H9 (cell line): ENCODE data around the gene CACNB4. TPM values are rescaled to one million over a fixed set of nuclear protein-coding genes. Genes with fewer than 3 reads are reported as not detected.

Source experiments
- DNase-seq: peaks from one replicate; pipeline ENCODE4 v3.0.0-alpha.2; 2017
- H2AFZ ChIP-seq: one replicate; pipeline ENCODE4 v1.6.1; 2013; ENCODE audit warnings: mild to moderate bottlenecking, low read length, control low read depth, moderate library complexity
- H2AK5ac ChIP-seq: 2 replicates; pipeline ENCODE4 v1.6.1; 2013; ENCODE audit warnings: low read length, control low read depth, mixed read lengths; ENCODE audit not compliant: insufficient read length
- H2BK120ac ChIP-seq: one replicate; pipeline ENCODE4 v1.6.1; 2013; ENCODE audit warnings: low read depth, mild to moderate bottlenecking, low read length, control low read depth, inconsistent platforms; ENCODE audit not compliant: poor library complexity, severe bottlenecking
- H2BK12ac ChIP-seq: 2 replicates; pipeline ENCODE4 v1.6.1; 2013; ENCODE audit warnings: low read length, control low read depth, mixed read lengths, low read depth; ENCODE audit not compliant: insufficient read length
- H2BK15ac ChIP-seq: 2 replicates; pipeline ENCODE4 v1.6.1; 2013; ENCODE audit warnings: low read depth, low read length, control low read depth
- H2BK20ac ChIP-seq: one replicate; pipeline ENCODE4 v1.6.1; 2013; ENCODE audit warnings: low read depth, mild to moderate bottlenecking, low read length, control low read depth, inconsistent platforms; ENCODE audit not compliant: poor library complexity, severe bottlenecking
- H2BK5ac ChIP-seq: 2 replicates; pipeline ENCODE4 v1.6.1; 2013; ENCODE audit warnings: low read length, control low read depth, mixed read lengths; ENCODE audit not compliant: insufficient read length
- H3K14ac ChIP-seq: 2 replicates; pipeline ENCODE4 v1.6.1; 2013; ENCODE audit warnings: low read length, control low read depth; ENCODE audit not compliant: insufficient read depth
- H3K18ac ChIP-seq: 2 replicates; pipeline ENCODE4 v1.6.1; 2013; ENCODE audit warnings: low read depth, mild to moderate bottlenecking, mixed read lengths, low read length, control low read depth; ENCODE audit not compliant: insufficient read length
- H3K23ac ChIP-seq: 2 replicates; pipeline ENCODE4 v1.6.1; 2013; ENCODE audit warnings: low read length, control low read depth, mixed read lengths, low read depth; ENCODE audit not compliant: insufficient read length
- H3K23me2 ChIP-seq: 2 replicates; pipeline ENCODE4 v1.6.1; 2013; ENCODE audit warnings: low read depth, mild to moderate bottlenecking, mixed read lengths, low read length, control low read depth; ENCODE audit not compliant: insufficient read length, poor library complexity, severe bottlenecking
- H3K27ac ChIP-seq: 2 replicates; pipeline ENCODE4 v1.5.1; 2013; ENCODE audit warnings: low read length, control low read depth, mixed read lengths, low read depth; ENCODE audit not compliant: insufficient read length
- H3K27me3 ChIP-seq: 2 replicates; pipeline ENCODE4 v1.6.1; 2013; ENCODE audit warnings: low read length, control low read depth, inconsistent platforms; ENCODE audit not compliant: insufficient read depth
- H3K4ac ChIP-seq: 2 replicates; pipeline ENCODE4 v1.6.1; 2013; ENCODE audit warnings: low read depth, mild to moderate bottlenecking, control low read depth, inconsistent platforms, low read length, moderate library complexity
- H3K4me1 ChIP-seq: 2 replicates; pipeline ENCODE4 v1.6.1; 2013; ENCODE audit warnings: low read length, control low read depth, inconsistent platforms; ENCODE audit not compliant: insufficient read depth
- H3K4me2 ChIP-seq: 2 replicates; pipeline ENCODE4 v1.6.1; 2013; ENCODE audit warnings: low read length, control low read depth, mixed read lengths; ENCODE audit not compliant: insufficient read length, insufficient read depth
- H3K56ac ChIP-seq: 2 replicates; pipeline ENCODE4 v1.6.1; 2013; ENCODE audit warnings: low read depth, mild to moderate bottlenecking, mixed read lengths, low read length, control low read depth; ENCODE audit not compliant: insufficient read length
- H3K79me1 ChIP-seq: 2 replicates; pipeline ENCODE4 v1.6.1; 2013; ENCODE audit warnings: low read depth, mild to moderate bottlenecking, moderate library complexity, low read length, control low read depth, inconsistent platforms; ENCODE audit not compliant: insufficient read depth, poor library complexity, severe bottlenecking
- H3K79me2 ChIP-seq: 2 replicates; pipeline ENCODE4 v1.6.1; 2013; ENCODE audit warnings: low read length, control low read depth, inconsistent platforms; ENCODE audit not compliant: insufficient read depth
- H3K9ac ChIP-seq: 2 replicates; pipeline ENCODE4 v1.6.1; 2013; ENCODE audit warnings: low read length, control low read depth, mixed read lengths; ENCODE audit not compliant: insufficient read length; ENCODE audit errors: extremely low read depth
- H3K9me3 ChIP-seq: one replicate; pipeline ENCODE4 v1.6.1; 2013; ENCODE audit warnings: low read depth, low read length, inconsistent platforms; ENCODE audit not compliant: control insufficient read depth
- H3T11ph ChIP-seq: one replicate; pipeline ENCODE4 v1.6.1; 2013; ENCODE audit warnings: mild to moderate bottlenecking, low read length, control low read depth, inconsistent platforms
- H4K20me1 ChIP-seq: one replicate; pipeline ENCODE4 v1.6.1; 2013; ENCODE audit not compliant: control insufficient read depth, insufficient read length, insufficient read depth
- H4K5ac ChIP-seq: 2 replicates; pipeline ENCODE4 v1.6.1; 2013; ENCODE audit warnings: low read depth, mild to moderate bottlenecking, mixed read lengths, low read length, control low read depth; ENCODE audit not compliant: insufficient read length
- H4K8ac ChIP-seq: replicated peaks from 2 replicates; pipeline ENCODE4 v1.6.1; 2013; ENCODE audit warnings: low read length, control low read depth, mixed read lengths, low read depth; ENCODE audit not compliant: insufficient read length
- H4K91ac ChIP-seq: 2 replicates; pipeline ENCODE4 v1.6.1; 2013; ENCODE audit warnings: low read depth, mild to moderate bottlenecking, moderate library complexity, mixed read lengths, low read length, control low read depth; ENCODE audit not compliant: insufficient read length
- H3K27ac Mint-ChIP-seq, 3 experiments: 2 replicates in 2 of 3; 3 replicates in 1 of 3; pipeline ENCODE4 v1.8.0; 2020 to 2021; ENCODE audit warnings: mixed read lengths in 3 of 3, mild to moderate bottlenecking in 1 of 3, moderate library complexity in 1 of 3
- H3K27me3 Mint-ChIP-seq: 2 replicates; pipeline ENCODE4 v1.8.0; 2021; ENCODE audit warnings: low read depth, mild to moderate bottlenecking, moderate library complexity, mixed read lengths
- H3K36me3 Mint-ChIP-seq, 3 experiments: 2 replicates in 2 of 3; 3 replicates in 1 of 3; pipeline ENCODE4 v1.8.0; 2020 to 2021; ENCODE audit warnings: low read depth in 3 of 3, mixed read lengths in 3 of 3; ENCODE audit not compliant: insufficient read depth in 1 of 3
- H3K4me1 Mint-ChIP-seq, 2 experiments: 2 replicates each; pipeline ENCODE4 v1.8.0; 2020; ENCODE audit warnings: mixed read lengths in 2 of 2
- H3K4me3 Mint-ChIP-seq, 2 experiments: 2 replicates in 1 of 2; 3 replicates in 1 of 2; pipeline ENCODE4 v1.8.0; 2020 to 2021; ENCODE audit warnings: mild to moderate bottlenecking in 2 of 2, mixed read lengths in 2 of 2, moderate library complexity in 1 of 2
- H3K9me3 Mint-ChIP-seq, 2 experiments: 2 replicates in 1 of 2; 3 replicates in 1 of 2; pipeline ENCODE4 v1.8.0; 2020; ENCODE audit warnings: mild to moderate bottlenecking in 2 of 2, mixed read lengths in 2 of 2, moderate library complexity in 1 of 2
- WGBS: extraction: QIAGEN DNeasy Blood & Tissue Kit; methylation state at CpG from one replicate; pipeline ENCODE4 v1.1.7; 2013; ENCODE audit warnings: missing lambda C conversion rate, low lambda C conversion rate, mixed read lengths; ENCODE audit not compliant: insufficient read length; ENCODE audit errors: extremely low coverage; 5-methylcytosine and 5-hydroxymethylcytosine counted together
- total RNA-seq: library from RNA; stranded (reverse); gene quantifications from 2 replicates; pipeline ENCODE4 v1.2.1, GENCODE V29; 2021
- TF ChIP-seq, protein P1 (sequence below): fragments of 200-600 bp; sonication (generic); conservative IDR thresholded peaks from 3 replicates; pipeline ENCODE4 v1.8.0; 2021; ENCODE audit warnings: antibody characterized with exemption, mild to moderate bottlenecking

Gene CACNB4
- total RNA-seq, 1 experiment from 2014 or later, result 1.4 TPM

DNA sequence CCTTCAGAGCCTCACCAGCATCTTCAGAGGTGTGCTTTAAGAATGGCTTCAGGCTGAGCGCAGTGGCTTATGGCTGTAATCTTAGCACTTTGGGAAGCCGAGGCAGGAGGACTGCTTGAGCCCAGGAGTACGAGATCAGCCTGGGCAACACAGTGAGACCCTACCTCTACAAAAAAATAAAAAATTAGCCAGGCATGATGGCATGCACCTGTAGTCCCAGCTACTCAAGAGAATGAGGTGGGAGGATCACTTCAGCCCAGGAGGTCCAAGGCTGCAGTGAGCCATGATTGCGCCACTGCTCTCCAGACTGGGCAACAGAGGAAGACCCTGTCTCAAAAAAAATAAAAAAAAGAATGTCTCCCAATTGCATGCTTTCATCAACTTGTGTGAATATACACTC, 137.3 kb downstream of the CACNB4 start:
- no peak overlapping the region for H2BK20ac ChIP-seq
- no peak overlapping the region for H3K9ac ChIP-seq
- no peak overlapping the region for H4K5ac ChIP-seq
- H4K91ac ChIP-seq, result no peak overlapping the region
- no peaks in the 10 kb centered on the region for H3K9me3 ChIP-seq
- no peaks in the 10 kb centered on the region for H3K36me3 Mint-ChIP-seq
- no peak overlapping the region for H3K18ac ChIP-seq
- H3K27ac Mint-ChIP-seq, result no peak overlapping the region
- no peaks in the 10 kb centered on the region for H3K4me1 ChIP-seq
- H2BK5ac ChIP-seq, result no peak overlapping the region
- DNase-seq, result no peak
- no peak overlapping the region for H2AK5ac ChIP-seq
- WGBS, result no CpG with 5 or more reads among the region's 4 CpGs
- no peak overlapping the region for H3K14ac ChIP-seq
- H3K9me3 Mint-ChIP-seq, result no peaks in the 10 kb centered on the region
- no peak overlapping the region for H3K4ac ChIP-seq
- H3K27me3 ChIP-seq, result no peaks in the 10 kb centered on the region
- no peaks in the 10 kb centered on the region for H3K4me1 Mint-ChIP-seq
- H3K4me3 Mint-ChIP-seq, result no peak overlapping the region
- H3K79me2 ChIP-seq, result no peaks in the 10 kb centered on the region
- H2BK15ac ChIP-seq, result no peak overlapping the region
- TF ChIP-seq, protein P1, sequence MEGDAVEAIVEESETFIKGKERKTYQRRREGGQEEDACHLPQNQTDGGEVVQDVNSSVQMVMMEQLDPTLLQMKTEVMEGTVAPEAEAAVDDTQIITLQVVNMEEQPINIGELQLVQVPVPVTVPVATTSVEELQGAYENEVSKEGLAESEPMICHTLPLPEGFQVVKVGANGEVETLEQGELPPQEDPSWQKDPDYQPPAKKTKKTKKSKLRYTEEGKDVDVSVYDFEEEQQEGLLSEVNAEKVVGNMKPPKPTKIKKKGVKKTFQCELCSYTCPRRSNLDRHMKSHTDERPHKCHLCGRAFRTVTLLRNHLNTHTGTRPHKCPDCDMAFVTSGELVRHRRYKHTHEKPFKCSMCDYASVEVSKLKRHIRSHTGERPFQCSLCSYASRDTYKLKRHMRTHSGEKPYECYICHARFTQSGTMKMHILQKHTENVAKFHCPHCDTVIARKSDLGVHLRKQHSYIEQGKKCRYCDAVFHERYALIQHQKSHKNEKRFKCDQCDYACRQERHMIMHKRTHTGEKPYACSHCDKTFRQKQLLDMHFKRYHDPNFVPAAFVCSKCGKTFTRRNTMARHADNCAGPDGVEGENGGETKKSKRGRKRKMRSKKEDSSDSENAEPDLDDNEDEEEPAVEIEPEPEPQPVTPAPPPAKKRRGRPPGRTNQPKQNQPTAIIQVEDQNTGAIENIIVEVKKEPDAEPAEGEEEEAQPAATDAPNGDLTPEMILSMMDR, result no peak
- H3K56ac ChIP-seq, result no peak overlapping the region
- no peak overlapping the region for H3T11ph ChIP-seq
- H4K20me1 ChIP-seq, result no peaks in the 10 kb centered on the region
- no peak overlapping the region for H3K23ac ChIP-seq
- no peak overlapping the region for H2AFZ ChIP-seq
- no peaks in the 10 kb centered on the region for H3K79me1 ChIP-seq
- H2BK12ac ChIP-seq, result no peak overlapping the region
- no peak overlapping the region for H4K8ac ChIP-seq
- no peak overlapping the region for H3K4me2 ChIP-seq
- H3K27me3 Mint-ChIP-seq, result no peaks in the 10 kb centered on the region; the same call in 1 of the 2 replicates
- H2BK120ac ChIP-seq, result no peak overlapping the region
- H3K27ac ChIP-seq, result no peak overlapping the region
- H3K23me2 ChIP-seq, result no peaks in the 10 kb centered on the region
